GM21367 (cell line): ENCODE measurements around the gene ANK3.

Source experiments
- ATAC-seq: cut with Tn5 transposase; IDR thresholded peaks from one replicate; pipeline ENCODE4 v1.9.1; 2021; ENCODE audit not compliant: unreplicated experiment

Gene ANK3

GRCh38 chr10:60186315-60187071, 203.2 kb downstream of the ANK3 start:
- ATAC-seq: no peak

- no peak for ATAC-seq
Measured at GRCh38 chr10:60185421-60185820, 204.3 kb downstream of the ANK3 start.

DNA sequence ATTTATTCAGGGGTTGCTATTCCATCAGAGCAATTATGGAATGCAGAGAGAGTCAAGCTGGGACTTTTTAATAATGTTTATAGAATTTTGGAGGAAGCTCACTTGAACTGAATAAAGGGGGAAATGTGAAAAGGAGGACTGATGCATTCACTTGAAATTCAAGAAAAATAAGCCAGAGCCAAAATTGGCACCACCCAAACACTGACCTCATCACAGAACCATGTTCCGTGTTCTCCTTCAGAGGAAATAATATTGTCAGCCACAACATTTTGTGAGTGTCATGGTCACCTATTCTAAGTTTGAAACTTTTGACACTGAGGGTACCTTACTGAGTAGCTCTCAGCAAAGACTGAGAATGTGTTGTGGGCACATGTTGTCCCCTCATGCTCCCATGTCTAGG, 207.0 kb downstream of the ANK3 start:
- ATAC-seq: no peak

DNA sequence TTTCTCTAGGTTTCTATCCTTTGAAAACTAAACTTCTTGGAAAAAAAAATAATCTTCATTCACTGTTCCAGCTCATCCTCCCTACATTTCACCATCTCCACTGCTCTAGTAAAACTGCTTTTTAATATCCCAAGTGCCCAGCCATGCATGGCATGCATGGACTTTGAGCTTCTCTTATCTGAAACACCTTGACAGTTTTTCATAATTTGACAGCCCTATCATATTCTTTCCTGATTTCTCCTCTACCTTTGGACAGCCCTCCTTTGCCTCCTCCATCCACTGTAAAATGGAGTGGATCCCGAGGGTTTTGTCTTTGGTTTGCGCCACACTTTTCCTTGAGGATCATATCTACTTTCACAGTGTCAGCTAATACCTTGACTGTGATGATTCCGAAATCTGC, 212.8 kb downstream of the ANK3 start:
- no peak for ATAC-seq

- no peak for ATAC-seq
Measured at GRCh38 chr10:60175441-60175971, 214.2 kb downstream of the ANK3 start.

DNA sequence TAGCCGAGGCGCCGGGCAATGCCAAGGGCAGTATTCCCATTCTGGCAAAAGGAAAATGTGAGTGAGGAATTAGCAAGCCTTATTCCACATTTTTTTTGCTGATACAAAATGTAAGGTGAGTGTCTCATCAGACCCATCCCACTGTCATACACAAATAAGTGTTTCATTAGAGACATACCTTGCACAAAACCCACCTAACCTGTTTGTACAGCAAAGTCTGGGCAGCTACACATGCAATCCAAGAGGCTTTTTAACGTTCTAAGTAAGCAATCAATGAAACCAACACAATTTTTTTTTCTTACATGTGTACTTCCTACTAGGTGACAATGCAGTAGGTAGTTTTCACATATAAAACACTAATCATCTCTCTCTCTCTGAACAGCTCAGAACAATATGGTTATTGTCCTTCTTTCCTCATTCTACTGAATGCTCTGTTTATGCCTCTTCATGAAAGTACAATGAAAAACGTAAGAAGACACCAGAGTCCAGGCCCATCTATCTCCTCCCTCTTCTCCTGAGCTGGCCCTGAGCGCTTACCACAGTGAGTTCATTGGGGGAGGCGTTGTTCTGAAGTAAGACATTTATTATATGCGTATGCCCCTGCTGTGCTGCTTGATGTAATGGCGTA, 217.2 kb downstream of the ANK3 start:
- ATAC-seq: no peak

GRCh38 chr10:60171436-60172013, 218.2 kb downstream of the ANK3 start:
- no peak for ATAC-seq

DNA sequence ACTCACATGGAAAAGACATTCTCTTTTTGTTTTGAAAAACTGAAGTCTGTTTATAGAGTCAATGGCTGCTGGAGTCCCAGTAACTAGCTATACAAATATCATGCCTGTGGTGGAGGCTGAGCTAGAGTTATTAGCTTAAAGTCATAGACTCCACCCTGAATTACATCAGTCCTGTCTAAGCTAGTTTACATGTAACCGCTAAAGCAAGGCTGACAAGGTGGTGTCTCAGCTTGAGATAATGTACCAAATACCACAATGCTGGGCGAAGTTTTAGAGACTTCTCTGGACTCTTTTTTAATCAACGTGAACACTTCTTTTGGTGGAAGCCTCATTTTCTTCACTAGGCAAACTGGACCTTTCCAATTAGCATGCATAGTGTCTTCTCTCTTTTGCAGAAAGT, 219.4 kb downstream of the ANK3 start:
- no peak for ATAC-seq

DNA sequence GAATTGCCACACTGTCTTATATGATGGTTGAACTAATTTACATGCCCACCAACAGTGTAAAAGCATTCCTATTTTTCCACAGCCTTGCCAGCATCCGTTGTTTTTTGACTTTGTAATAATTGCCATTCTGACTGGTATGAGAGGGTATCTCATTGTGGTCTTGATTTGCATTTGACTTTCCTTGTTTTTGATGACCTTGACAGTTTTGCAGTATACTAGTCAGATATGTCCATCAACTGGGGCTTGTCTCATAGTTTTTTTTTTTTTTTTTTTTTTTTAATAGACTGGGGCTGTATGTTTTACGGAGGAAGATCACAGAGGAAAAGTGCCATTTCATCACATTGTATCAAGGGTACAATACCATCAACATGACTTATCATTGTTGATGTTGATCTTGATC, 220.6 kb downstream of the ANK3 start:
- no peak for ATAC-seq

DNA sequence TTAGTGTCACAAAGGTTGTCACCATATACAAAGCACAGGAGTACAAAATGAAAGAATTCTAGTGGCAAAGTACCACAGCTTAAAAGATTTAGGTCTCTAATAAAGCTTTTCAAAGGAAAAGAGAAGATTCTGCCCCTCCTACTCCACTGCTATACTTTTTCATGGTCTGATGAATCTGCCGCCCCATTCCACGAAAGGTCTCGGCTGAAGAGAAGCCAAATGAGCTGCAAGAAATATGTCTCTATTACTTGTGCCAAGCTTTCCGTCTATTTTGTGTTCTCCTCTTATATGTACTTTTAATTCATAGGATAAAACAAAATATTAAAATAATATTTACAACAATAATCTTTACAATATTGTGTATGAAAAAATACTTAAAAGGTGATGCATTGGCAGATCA, 222.6 kb downstream of the ANK3 start:
- ATAC-seq: no peak

DNA sequence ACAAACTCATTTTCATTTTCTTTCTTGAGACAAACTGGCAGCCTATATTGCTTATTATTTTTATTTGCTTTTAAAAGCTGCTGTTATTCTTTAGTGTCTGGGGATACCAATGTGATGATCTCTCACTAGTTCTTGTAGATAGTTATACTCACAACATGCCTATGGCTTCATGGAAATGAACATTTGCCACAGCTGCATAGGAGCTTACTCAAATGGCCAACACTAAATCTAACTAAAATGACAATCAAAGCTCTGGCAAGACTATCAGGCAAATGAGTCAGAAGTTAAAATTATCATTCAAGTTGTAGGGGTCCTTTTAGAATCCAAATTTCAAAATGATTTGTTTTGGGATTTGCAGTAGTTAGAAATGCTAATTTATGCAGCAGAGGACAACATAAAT, 225.9 kb downstream of the ANK3 start:
- no peak for ATAC-seq

GRCh38 chr10:60162631-60163030, 227.0 kb downstream of the ANK3 start:
- no peak for ATAC-seq

DNA sequence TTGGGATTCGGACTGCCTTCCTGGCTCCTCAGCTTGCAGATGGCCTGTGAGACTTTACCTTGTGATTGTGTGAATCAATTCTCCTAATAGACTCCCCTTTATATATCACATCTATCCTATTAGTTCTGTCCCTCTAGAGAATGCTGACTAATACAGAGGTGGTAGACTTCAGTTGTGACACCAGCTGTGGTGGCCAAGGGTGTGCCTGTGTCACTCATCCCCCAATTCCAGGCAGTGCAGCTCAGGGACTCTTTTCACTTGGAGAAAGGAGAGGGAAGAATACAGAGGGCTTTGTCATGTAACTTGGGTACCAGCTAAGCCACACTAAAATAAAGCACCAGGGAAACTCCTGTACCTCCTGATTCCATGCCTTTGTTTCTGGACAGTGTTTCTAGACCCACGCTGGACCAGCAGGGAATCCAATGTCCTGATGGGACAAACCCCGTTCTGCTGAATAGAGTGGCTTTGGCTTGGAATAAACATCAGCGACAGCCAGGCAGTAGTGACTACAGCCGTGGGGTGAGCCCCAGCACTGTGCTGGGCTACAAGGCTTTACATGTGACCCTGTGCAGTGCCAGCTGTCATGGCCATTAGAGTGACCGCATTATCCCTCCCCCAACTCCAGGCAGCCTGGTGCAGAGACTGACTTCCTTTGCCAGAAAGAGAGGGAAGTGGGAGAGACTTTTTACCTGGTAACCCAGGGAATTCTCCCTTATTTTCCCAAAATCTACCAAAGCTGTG, 233.6 kb downstream of the ANK3 start:
- no peak for ATAC-seq

DNA sequence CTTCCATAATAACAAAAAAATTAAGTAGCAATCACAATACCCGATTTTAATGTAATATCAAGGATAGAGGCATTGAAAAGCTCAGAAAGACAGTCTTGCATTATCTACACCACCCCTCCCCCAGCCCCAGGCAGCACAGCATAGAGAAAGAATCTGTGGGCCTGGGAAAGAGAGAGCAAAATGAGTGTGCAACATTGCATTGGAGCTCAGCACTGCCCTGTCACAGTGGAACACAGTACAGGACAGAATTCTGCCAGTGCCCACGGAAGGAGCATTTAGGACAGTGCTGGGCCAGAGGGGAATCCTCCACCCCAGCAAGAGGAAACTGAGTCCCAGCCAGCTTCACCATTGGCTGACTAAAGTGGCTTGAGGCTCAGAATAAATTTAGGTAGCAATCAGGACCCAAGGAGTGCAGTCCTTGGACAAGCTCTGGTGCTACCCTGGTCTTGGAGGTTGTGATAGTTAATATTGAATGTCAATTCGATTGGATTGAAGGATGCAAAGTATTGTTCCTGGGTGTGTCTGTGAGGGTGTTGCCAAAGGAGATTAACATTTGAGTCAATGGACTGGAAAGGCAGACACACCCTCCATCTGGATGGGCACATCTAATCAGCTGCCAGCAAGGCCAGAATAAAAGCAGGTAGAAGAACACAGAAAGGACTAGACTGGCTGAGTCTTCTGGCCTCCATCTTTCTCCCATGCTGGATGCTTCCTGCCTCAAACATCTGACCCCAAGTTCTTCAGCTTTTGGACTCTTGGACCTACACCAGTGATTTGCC, 234.4 kb downstream of the ANK3 start:
- ATAC-seq: no peak

GRCh38 chr10:60149003-60149402, 240.7 kb downstream of the ANK3 start:
- no peak for ATAC-seq

GRCh38 chr10:60148266-60148840, 241.3 kb downstream of the ANK3 start:
- no peak for ATAC-seq

- no peak for ATAC-seq
Measured at GRCh38 chr10:60147576-60148265, 242.0 kb downstream of the ANK3 start.

DNA sequence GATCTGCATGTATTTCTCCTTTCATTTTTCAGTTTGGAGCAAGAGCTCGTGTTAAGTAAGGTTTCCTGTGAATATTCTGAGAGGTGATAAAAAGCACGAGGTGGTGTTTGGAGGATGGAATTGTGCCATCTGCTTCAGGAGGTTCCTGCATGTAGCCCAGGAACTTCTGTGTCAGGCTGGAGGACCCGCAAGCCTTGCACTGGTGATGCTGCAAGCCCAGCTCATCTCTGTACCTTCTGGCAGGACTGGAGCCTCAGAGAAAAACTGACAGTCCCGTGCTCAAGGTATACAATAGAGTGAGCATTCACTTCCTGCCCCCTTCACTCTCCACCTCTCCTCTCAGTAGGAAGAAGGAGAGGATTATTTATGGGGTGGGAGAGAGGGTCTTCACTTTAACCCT, 242.7 kb downstream of the ANK3 start:
- ATAC-seq: no peak

- no peak for ATAC-seq
Measured at GRCh38 chr10:60144099-60144498, 245.6 kb downstream of the ANK3 start.

GRCh38 chr10:60142736-60143135, 246.9 kb downstream of the ANK3 start:
- no peak for ATAC-seq
